DMS153 treated with DMSO at 0.1 percent for 48 hours (cell line): ENCODE data around the gene MSL1.
A peak's percentile ranks its signal among the peaks of the same experiment; 100 is the strongest.

Source experiments
- DNase-seq: peaks from one replicate; lab custom pipeline; 2025; ENCODE audit not compliant: unreplicated experiment; lab: John Stamatoyannopoulos, UW

The MSL1 gene

DNA sequence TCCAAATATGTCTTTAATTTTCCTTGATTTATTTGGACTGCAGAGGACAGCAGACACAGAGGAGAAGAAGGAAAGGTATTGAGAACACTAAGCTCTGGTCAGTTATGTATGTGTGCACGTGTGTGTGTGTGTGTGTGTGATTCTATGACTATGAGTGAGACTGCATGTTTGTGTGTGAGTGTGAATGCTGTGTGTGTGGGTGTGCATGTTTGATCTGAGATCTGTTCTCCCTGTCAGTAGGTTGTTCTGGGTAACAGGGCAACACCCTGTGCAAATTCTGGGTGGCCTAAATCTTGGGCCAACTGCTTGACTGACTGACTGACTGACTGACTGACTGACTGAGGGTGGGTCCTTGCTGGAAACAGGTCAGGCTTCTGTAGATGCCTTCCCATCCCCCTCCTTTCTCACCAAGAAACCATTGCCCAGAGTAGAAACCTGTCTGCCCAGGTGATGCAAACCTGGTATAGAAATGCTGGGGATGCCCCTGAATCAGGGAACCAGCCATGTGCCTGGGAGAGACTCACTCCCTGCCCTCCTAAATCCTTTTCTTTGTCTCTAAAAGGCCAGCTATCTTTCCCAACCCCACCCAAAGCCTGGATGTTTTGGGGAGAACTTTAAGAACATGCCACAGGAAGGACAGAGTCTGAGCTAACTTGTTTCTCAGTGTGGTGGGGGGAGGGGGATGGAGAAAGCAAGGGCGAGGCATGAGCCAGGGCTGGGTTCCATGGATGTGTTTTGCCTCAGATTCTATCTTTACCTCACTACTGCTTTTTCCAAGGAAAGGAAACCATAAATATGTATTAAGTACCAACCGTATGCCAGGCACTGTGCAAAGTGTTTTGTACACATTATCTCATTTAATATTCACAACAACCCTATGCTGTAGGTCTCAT is 16.9 kb upstream of the MSL1 start:
- no peak for DNase-seq

GRCh38 chr17:40105861-40106759 is 15.7 kb upstream of the MSL1 start:
- no peak for DNase-seq

GRCh38 chr17:40106760-40107521 is 14.8 kb upstream of the MSL1 start:
- DNase-seq: no peak

DNA sequence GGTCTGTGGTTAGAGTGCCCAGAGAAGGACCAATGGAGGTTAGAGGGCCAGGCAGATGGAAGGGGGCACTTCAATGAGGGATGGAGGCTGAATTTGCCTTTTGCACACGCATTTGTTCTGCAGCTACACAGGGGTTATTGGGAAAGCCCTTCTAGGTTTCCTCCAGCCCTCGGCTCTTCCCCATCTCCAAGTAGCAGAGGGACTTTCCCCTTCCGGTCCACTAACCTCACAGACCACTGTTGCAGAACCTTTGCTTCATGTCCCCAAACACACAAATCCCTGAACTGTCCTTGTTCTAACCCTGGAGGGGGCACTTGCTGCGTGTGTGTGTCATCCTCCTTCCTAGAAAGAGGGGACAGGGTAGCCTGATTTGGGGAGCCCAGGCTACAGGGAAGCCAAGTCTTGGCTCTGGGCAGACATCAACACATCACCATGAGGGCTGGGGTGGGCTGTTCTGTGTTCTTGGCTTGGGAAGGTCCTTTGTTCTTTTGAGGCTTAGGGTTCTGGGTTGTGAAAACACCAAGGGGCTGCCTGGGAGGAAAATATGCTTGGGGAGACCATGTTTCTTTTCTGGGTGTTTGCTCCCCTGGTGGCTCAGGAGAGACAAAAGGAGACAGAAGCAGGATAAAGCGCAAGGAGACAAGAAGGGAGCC is 14.1 kb upstream of the MSL1 start:
- no peak for DNase-seq

DNA sequence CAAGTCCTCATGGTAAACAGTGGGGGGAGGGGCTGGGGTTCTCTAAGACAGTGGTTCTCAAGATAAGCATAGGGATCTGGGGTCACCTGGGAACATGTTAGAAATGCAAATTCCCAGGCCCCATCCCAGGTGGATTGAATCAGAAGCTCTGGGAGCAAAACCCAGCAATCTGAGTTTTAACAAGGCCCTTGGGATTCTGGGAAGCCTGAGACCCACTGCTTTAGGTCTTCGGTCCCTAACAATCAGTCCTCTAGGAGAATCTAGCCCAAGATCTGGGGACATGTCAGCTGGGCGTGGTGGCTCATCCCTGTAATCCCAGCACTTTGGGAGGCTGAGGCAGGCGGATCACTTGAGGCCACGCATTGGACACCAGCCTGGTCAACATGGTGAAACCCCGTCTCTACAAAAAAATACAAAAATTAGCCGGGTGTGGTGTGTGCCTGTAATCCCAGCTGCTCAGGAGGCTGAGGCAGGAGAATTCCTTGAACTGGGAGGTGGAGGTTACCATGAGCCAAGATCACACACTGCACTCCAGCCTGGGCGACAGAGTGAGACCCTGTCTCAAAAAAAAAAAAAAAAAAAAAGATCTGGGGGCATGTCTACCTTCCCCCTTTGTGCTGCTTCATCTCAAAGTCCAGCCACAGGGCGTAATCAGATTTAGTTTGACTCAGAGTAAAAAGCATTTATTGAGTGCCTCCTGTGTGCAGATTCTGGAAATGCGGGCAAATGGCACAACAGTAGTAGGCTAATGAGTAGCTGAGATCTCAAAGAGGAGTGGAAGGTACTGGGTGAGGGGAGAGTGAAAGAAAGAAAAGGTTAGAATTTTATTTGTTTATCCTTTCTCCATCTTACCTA is 12.6 kb upstream of the MSL1 start:
- DNase-seq: no peak

- DNase-seq: no peak
Measured at GRCh38 chr17:40110026-40110845, 11.5 kb upstream of the MSL1 start.

- peak; percentile 81 for DNase-seq
Measured at GRCh38 chr17:40111221-40112128, 10.3 kb upstream of the MSL1 start.

DNA sequence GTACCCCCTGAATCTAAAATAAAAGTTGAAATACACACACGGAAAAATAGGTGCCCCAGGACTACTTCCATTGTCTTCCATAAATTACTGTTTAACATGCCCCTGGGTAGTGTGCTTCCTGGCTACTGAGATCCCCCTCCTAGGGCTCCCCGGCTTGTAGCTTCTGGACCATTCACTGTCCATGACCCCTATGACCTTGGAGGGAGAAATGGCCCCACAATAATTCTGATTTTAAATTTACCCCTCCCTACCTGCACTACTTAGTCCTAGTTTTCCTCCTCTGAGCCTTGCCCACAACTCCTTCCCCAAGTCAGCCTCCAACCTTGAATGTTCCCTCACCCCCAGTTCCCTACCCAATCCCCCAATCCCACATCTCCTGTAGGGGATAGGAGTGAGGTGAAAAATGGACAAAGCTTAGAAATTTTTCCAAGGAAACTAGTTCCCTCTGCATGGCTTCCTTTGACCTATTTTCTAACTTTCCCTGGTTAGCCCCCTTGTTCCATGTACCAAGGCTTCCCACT is 9.5 kb upstream of the MSL1 start:
- DNase-seq: no peak

DNA sequence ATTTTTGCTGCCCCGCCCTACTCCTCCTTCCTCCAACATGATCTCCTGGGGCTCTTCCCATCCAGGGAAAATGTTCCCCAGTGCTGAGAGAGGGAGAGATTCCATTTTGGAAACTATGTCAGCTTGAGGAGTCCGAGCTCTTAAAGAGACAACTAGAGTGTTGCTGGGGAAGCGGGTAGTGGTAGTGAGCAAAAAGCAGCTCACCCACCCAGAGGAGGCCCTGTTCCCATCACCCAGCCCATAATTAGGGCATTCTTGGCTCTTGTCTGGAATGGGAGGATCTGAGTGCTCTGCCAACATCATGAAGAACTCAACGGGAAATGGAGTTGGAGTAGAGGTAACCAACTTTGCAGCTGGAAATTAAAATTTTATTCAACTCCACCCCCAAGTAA is 9.1 kb upstream of the MSL1 start:
- DNase-seq: no peak

GRCh38 chr17:40113110-40113906 is 8.5 kb upstream of the MSL1 start:
- peak; percentile 95 for DNase-seq

DNA sequence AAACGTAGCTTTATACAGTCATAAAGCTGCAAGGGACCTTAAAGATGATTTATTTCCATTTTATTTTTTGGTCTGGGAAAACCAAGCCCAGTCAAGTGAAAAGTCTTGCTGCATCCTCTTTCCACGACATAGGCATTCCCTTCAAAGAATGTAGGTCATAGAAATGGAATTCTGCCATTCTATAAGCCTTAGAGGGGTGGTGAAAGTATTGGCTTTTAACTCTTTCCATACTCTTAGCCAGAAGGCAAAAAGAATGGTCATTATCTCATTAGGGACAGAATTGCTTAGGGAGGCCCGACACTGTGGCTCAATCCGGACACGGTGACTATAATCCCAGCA is 7.9 kb upstream of the MSL1 start:
- no peak for DNase-seq

GRCh38 chr17:40115101-40115436 is 6.7 kb upstream of the MSL1 start:
- no peak for DNase-seq

DNA sequence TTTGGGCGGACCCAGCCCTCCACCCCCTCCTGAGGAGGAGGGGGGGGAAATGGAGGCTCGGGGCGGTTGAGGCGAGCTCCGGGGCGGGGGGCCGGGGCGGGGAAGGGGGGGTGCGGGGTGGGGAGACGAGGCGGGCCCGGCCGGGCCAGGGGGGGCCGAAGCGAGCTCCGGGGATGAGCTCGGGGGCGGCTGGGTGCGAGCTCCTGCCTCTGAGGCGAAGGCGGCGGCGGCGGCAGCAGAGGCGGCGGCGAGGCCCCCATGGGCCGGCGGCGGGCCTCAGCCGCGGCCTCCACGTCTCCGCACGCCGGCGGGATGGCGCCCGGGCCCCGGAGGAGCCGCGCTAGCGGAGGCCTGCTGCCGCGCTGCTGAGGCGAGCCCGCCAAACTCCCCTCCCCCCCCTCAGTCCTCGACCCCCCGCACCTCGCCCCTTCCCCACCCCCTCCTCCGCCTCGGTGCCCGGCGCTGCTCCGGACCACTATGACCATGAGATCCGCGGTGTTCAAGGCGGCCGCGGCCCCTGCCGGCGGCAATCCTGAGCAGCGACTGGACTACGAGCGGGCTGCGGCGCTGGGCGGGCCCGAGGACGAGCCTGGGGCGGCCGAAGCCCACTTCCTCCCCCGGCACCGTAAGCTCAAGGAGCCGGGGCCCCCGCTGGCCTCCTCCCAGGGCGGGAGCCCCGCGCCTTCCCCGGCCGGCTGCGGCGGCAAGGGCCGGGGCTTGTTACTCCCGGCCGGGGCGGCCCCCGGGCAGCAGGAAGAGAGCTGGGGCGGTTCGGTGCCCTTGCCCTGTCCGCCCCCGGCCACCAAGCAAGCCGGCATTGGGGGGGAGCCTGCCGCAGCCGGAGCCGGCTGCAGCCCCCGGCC is 596 bp downstream of the MSL1 start:
- no peak for DNase-seq

GRCh38 chr17:40122999-40123810 is 1.4 kb downstream of the MSL1 start:
- DNase-seq: peak; percentile 14

DNA sequence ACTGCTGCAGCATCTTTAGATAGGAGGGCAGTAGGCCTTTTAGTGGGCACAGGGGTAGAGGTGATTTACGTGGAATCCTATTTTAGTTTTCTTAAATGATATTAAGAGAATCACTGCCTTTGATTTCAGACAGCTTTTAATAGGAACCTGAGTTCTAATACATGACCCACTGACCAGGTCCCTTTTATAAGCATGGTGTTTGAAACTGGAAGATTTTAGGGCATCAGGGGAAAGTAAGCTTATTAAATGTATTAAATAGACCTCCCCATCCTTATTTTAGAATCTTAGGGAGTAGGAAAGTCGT is 2.0 kb downstream of the MSL1 start:
- no peak for DNase-seq
